ENCODE measurements around the gene TUBB.
A peak's percentile ranks its signal among the peaks of the same experiment; 100 is the strongest.
"Not testable (repeated sequence)": the region's sequence is repeated elsewhere in the genome, so short reads cannot be mapped to it uniquely, and the experiment has no call there.

TUBB gene

GRCh38 chr6:30741789-30742315, 21.7 kb downstream of the TUBB start:
- no peak for DNase-seq

- DNase-seq, result peak; percentile 76
These were observed 22.4 kb downstream of the TUBB start, which contains the start of gene FLOT1 for GRCh38 chr6:30742316-30743098. Gene FLOT1 (minus strand): TSS chr6:30742687. CDS start chr6:30742189, 498 bp downstream.

- DNase-seq, result no peak
These were observed 23.2 kb downstream of the TUBB start for GRCh38 chr6:30743099-30744053.

- DNase-seq, result peak; percentile 53
These were observed 24.1 kb downstream of the TUBB start, which contains the start of gene IER3 for GRCh38 chr6:30744054-30744805. Gene IER3 (minus strand): TSS chr6:30744547. CDS start chr6:30744518, 29 bp downstream.

GRCh38 chr6:30747300-30747687, 27.1 kb downstream of the TUBB start:
- DNase-seq, result no peak

GRCh38 chr6:30747902-30748769, 28.0 kb downstream of the TUBB start:
- no peak for DNase-seq

- DNase-seq, result no peak
These were observed 28.8 kb downstream of the TUBB start for GRCh38 chr6:30748851-30749540.

- DNase-seq, result no peak
These were observed 29.6 kb downstream of the TUBB start for GRCh38 chr6:30749554-30750378.

GRCh38 chr6:30750379-30750668, 30.2 kb downstream of the TUBB start:
- DNase-seq, result no peak

- peak; percentile 5 for DNase-seq
These were observed 32.2 kb downstream of the TUBB start for GRCh38 chr6:30752157-30752927.

- no peak for DNase-seq
These were observed 34.5 kb downstream of the TUBB start for GRCh38 chr6:30754631-30755030.

GRCh38 chr6:30756405-30757003, 36.4 kb downstream of the TUBB start:
- DNase-seq, result not testable (repeated sequence)

- DNase-seq, result no peak
These were observed 37.2 kb downstream of the TUBB start for GRCh38 chr6:30757261-30757904.

GRCh38 chr6:30759575-30760239, 39.6 kb downstream of the TUBB start:
- no peak for DNase-seq

GRCh38 chr6:30760549-30760948, 40.4 kb downstream of the TUBB start:
- no peak for DNase-seq

GRCh38 chr6:30761791-30762429, 41.8 kb downstream of the TUBB start:
- DNase-seq, result no peak

- no peak for DNase-seq
These were observed 43.0 kb downstream of the TUBB start for GRCh38 chr6:30763155-30763617.
